Trophoblast cell (in vitro differentiated cells and primary cell): ENCODE results near the gene C11orf97.

Experiments
- DNase-seq, 2 donors: peaks; one replicate each; pipeline ENCODE4 v3.0.0-alpha.2; 2016
- H2AFZ ChIP-seq: 2 replicates; pipeline ENCODE4 v1.6.1; 2013; ENCODE audit warnings: low read length, moderate library complexity, mild to moderate bottlenecking; ENCODE audit not compliant: insufficient read depth, poor library complexity
- H2AK5ac ChIP-seq: 2 replicates; pipeline ENCODE4 v1.6.1; 2013; ENCODE audit warnings: mild to moderate bottlenecking, low read length
- H2BK120ac ChIP-seq: 2 replicates; pipeline ENCODE4 v1.6.1; 2013; ENCODE audit warnings: low read length, mild to moderate bottlenecking, moderate library complexity; ENCODE audit not compliant: insufficient read depth, poor library complexity
- H2BK12ac ChIP-seq: 2 replicates; pipeline ENCODE4 v1.6.1; 2013; ENCODE audit warnings: mild to moderate bottlenecking, low read length, moderate library complexity
- H2BK5ac ChIP-seq: 2 replicates; pipeline ENCODE4 v1.6.1; 2013; ENCODE audit warnings: low read length, low read depth, moderate library complexity, mild to moderate bottlenecking; ENCODE audit not compliant: poor library complexity
- H3K14ac ChIP-seq: 2 replicates; pipeline ENCODE4 v1.6.1; 2013; ENCODE audit warnings: mild to moderate bottlenecking, low read length
- H3K18ac ChIP-seq: 2 replicates; pipeline ENCODE4 v1.6.1; 2013; ENCODE audit warnings: mild to moderate bottlenecking, low read length
- H3K23ac ChIP-seq: 2 replicates; pipeline ENCODE4 v1.6.1; 2013; ENCODE audit warnings: low read length
- H3K27ac ChIP-seq: 2 replicates; pipeline ENCODE4 v1.5.1; 2013; ENCODE audit warnings: low read depth, mild to moderate bottlenecking, inconsistent platforms, low read length, moderate library complexity
- H3K27me3 ChIP-seq: 2 replicates; pipeline ENCODE4 v1.6.1; 2013; ENCODE audit warnings: inconsistent platforms, mild to moderate bottlenecking, low read length, moderate library complexity; ENCODE audit not compliant: insufficient read depth
- H3K36me3 ChIP-seq, 2 experiments: 1 replicate in 1 of 2; 2 replicates in 1 of 2; pipeline ENCODE4 v1.6.1; 2013; ENCODE audit warnings: low read length in 2 of 2, mild to moderate bottlenecking in 2 of 2, moderate library complexity in 1 of 2; ENCODE audit not compliant: insufficient read depth in 2 of 2, control insufficient read depth in 1 of 2
- H3K4ac ChIP-seq: 2 replicates; pipeline ENCODE4 v1.6.1; 2013; ENCODE audit warnings: low read depth, mild to moderate bottlenecking, low read length, moderate library complexity
- H3K4me1 ChIP-seq, 2 experiments: 1 replicate in 1 of 2; 2 replicates in 1 of 2; pipeline ENCODE4 v1.6.1; 2013; ENCODE audit warnings: low read length in 2 of 2, mild to moderate bottlenecking in 2 of 2, moderate library complexity in 1 of 2; ENCODE audit not compliant: insufficient read depth in 2 of 2, control insufficient read depth in 1 of 2
- H3K4me2 ChIP-seq: 2 replicates; pipeline ENCODE4 v1.6.1; 2013; ENCODE audit warnings: inconsistent platforms, mild to moderate bottlenecking, low read length, moderate library complexity
- H3K4me3 ChIP-seq: 2 replicates; pipeline ENCODE4 v1.5.1; 2013; ENCODE audit warnings: mild to moderate bottlenecking, low read depth, low read length, inconsistent platforms
- H3K79me1 ChIP-seq: one replicate; pipeline ENCODE4 v1.6.1; 2013; ENCODE audit warnings: low read length
- H3K79me2 ChIP-seq: 2 replicates; pipeline ENCODE4 v1.6.1; 2013; ENCODE audit warnings: low read length, mild to moderate bottlenecking; ENCODE audit not compliant: control insufficient read depth, insufficient read depth, poor library complexity
- H3K9ac ChIP-seq: 2 replicates; pipeline ENCODE4 v1.6.1; 2013; ENCODE audit warnings: mild to moderate bottlenecking, low read length
- H3K9me3 ChIP-seq: 2 replicates; pipeline ENCODE4 v1.6.1; 2013; ENCODE audit warnings: low read depth, mild to moderate bottlenecking, control low read depth, inconsistent platforms, low read length; ENCODE audit not compliant: insufficient read depth
- H4K12ac ChIP-seq: 2 replicates; pipeline ENCODE4 v1.6.1; 2013; ENCODE audit warnings: low read depth, mild to moderate bottlenecking, low read length, moderate library complexity
- H4K8ac ChIP-seq: 2 replicates; pipeline ENCODE4 v1.6.1; 2013; ENCODE audit warnings: low read depth, mild to moderate bottlenecking, low read length, moderate library complexity
- H4K91ac ChIP-seq: one replicate; pipeline ENCODE4 v1.6.1; 2013; ENCODE audit warnings: low read depth, mild to moderate bottlenecking, low read length, moderate library complexity
- WGBS: extraction: QIAGEN DNeasy Blood & Tissue Kit; methylation state at CpG from one replicate; pipeline ENCODE4 v1.1.7; 2013; ENCODE audit warnings: missing lambda C conversion rate; ENCODE audit not compliant: insufficient read length, insufficient coverage; ENCODE audit errors: extremely low coverage; 5-methylcytosine and 5-hydroxymethylcytosine counted together

C11orf97 gene

GRCh38 chr11:94525546-94526324 is 13.5 kb downstream of the C11orf97 start:
- no peaks in the 10 kb centered on the region for H3K27me3 ChIP-seq
- H2BK12ac ChIP-seq: no peak overlapping the region
- H4K8ac ChIP-seq: no peak overlapping the region
- no peak overlapping the region for H3K4ac ChIP-seq
- H3K79me2 ChIP-seq: no peaks in the 10 kb centered on the region
- no peaks in the 10 kb centered on the region for H3K36me3 ChIP-seq
- no peak overlapping the region for H3K27ac ChIP-seq
- H3K9ac ChIP-seq: no peak overlapping the region
- no peak overlapping the region for H2BK5ac ChIP-seq
- no peak overlapping the region for H3K14ac ChIP-seq
- no peak overlapping the region for H3K4me3 ChIP-seq
- no peaks in the 10 kb centered on the region for H3K79me1 ChIP-seq
- H4K91ac ChIP-seq: no peak overlapping the region
- no peak for DNase-seq
- H3K23ac ChIP-seq: no peak overlapping the region
- no peak overlapping the region for H4K12ac ChIP-seq
- no peak overlapping the region for H2AFZ ChIP-seq
- WGBS: no CpG with 5 or more reads among the region's 5 CpGs
- H2BK120ac ChIP-seq: no peak overlapping the region
- no peaks in the 10 kb centered on the region for H3K9me3 ChIP-seq
- no peak overlapping the region for H2AK5ac ChIP-seq
- H3K4me2 ChIP-seq: no peak overlapping the region
- no peak overlapping the region for H3K18ac ChIP-seq
- peaks cover 0 to 7% of the 10 kb centered on the region in 2 experiments for H3K4me1 ChIP-seq

GRCh38 chr11:94526645-94527438 is 14.6 kb downstream of the C11orf97 start:
- Histone ChIP-seq H3K18ac (no peak overlapping the region), H2BK5ac (no peak overlapping the region), H3K79me1 (no peaks in the 10 kb centered on the region), H2AFZ (no peak overlapping the region), H3K23ac (no peak overlapping the region), H2BK120ac (no peak overlapping the region), H3K27me3 (no peaks in the 10 kb centered on the region), H3K4me1 (peaks cover 0 to 5% of the 10 kb centered on the region in 2 experiments), H4K91ac (no peak overlapping the region), H3K9me3 (no peaks in the 10 kb centered on the region), H3K14ac (no peak overlapping the region), H3K79me2 (no peaks in the 10 kb centered on the region), H3K9ac (no peak overlapping the region), H4K12ac (no peak overlapping the region), H3K4me3 (no peak overlapping the region), H3K4ac (no peak overlapping the region), H3K36me3 (no peaks in the 10 kb centered on the region), H2BK12ac (no peak overlapping the region), H3K4me2 (no peak overlapping the region), H4K8ac (no peak overlapping the region), H3K27ac (no peak overlapping the region), H2AK5ac (no peak overlapping the region)
- no peak for DNase-seq
- no CpG with 5 or more reads among the region's 4 CpGs for WGBS

- Histone ChIP-seq H3K23ac (no peak overlapping the region), H3K9me3 (no peaks in the 10 kb centered on the region), H3K4me2 (no peak overlapping the region), H4K91ac (no peak overlapping the region), H3K79me2 (no peaks in the 10 kb centered on the region), H3K4ac (no peak overlapping the region), H2BK12ac (no peak overlapping the region), H4K8ac (no peak overlapping the region), H3K27me3 (no peaks in the 10 kb centered on the region), H2BK120ac (no peak overlapping the region), H2BK5ac (no peak overlapping the region), H3K4me1 (peaks cover 0 to 5% of the 10 kb centered on the region in 2 experiments), H3K4me3 (no peak overlapping the region), H4K12ac (no peak overlapping the region), H3K27ac (no peak overlapping the region), H3K9ac (no peak overlapping the region), H3K79me1 (no peaks in the 10 kb centered on the region), H3K18ac (no peak overlapping the region), H2AK5ac (no peak overlapping the region), H3K14ac (no peak overlapping the region), H2AFZ (no peak overlapping the region), H3K36me3 (no peaks in the 10 kb centered on the region)
- DNase-seq: no peak
These were observed 16.3 kb downstream of the C11orf97 start for GRCh38 chr11:94528551-94528950.

- Histone ChIP-seq H3K14ac (no peak overlapping the region), H3K4me2 (no peak overlapping the region), H3K18ac (no peak overlapping the region), H3K23ac (no peak overlapping the region), H3K27me3 (no peaks in the 10 kb centered on the region), H2BK5ac (no peak overlapping the region), H4K12ac (no peak overlapping the region), H3K36me3 (no peaks in the 10 kb centered on the region), H3K4me3 (no peak overlapping the region), H3K9ac (no peak overlapping the region), H2BK12ac (no peak overlapping the region), H4K8ac (no peak overlapping the region), H2BK120ac (no peak overlapping the region), H3K27ac (no peak overlapping the region), H3K79me1 (no peaks in the 10 kb centered on the region), H4K91ac (no peak overlapping the region), H3K9me3 (no peaks in the 10 kb centered on the region), H2AFZ (no peak overlapping the region), H3K79me2 (no peaks in the 10 kb centered on the region), H3K4ac (no peak overlapping the region), H3K4me1 (peaks cover 0 to 3% of the 10 kb centered on the region in 2 experiments), H2AK5ac (no peak overlapping the region)
- no CpG with 5 or more reads among the region's 3 CpGs for WGBS
- DNase-seq: no peak
These were observed 19.9 kb downstream of the C11orf97 start for GRCh38 chr11:94532211-94532610.
